Epithelial cell of proximal tubule (primary cell): Measurements from ENCODE around the gene FASTKD1. TPM values are rescaled to one million over a fixed set of nuclear protein-coding genes. Genes with fewer than 3 reads are reported as not detected.
"Not testable (repeated sequence)": the region's sequence is repeated elsewhere in the genome, so short reads cannot be mapped to it uniquely, and the experiment has no call there.

ENCODE experiments used
- DNase-seq: peaks from one replicate; pipeline ENCODE4 v3.0.0-alpha.2; 2011; ENCODE audit warnings: low read depth
- H3K4me3 ChIP-seq: 2 replicates; pipeline ENCODE4 v1.5.1; 2011; ENCODE audit warnings: low read depth, mild to moderate bottlenecking, low read length
- total RNA-seq: library from RNA; depleted of rRNA; stranded (reverse); fragments of >200 nt; gene quantifications from 2 replicates; pipeline ENCODE4 v1.2.3, GENCODE V29; 2015
- TF ChIP-seq, protein P1 (sequence below): conservative IDR thresholded peaks from 2 replicates; pipeline ENCODE4 v1.5.1; 2012; ENCODE audit warnings: low read depth, mild to moderate bottlenecking, low read length

FASTKD1 gene, protein sequence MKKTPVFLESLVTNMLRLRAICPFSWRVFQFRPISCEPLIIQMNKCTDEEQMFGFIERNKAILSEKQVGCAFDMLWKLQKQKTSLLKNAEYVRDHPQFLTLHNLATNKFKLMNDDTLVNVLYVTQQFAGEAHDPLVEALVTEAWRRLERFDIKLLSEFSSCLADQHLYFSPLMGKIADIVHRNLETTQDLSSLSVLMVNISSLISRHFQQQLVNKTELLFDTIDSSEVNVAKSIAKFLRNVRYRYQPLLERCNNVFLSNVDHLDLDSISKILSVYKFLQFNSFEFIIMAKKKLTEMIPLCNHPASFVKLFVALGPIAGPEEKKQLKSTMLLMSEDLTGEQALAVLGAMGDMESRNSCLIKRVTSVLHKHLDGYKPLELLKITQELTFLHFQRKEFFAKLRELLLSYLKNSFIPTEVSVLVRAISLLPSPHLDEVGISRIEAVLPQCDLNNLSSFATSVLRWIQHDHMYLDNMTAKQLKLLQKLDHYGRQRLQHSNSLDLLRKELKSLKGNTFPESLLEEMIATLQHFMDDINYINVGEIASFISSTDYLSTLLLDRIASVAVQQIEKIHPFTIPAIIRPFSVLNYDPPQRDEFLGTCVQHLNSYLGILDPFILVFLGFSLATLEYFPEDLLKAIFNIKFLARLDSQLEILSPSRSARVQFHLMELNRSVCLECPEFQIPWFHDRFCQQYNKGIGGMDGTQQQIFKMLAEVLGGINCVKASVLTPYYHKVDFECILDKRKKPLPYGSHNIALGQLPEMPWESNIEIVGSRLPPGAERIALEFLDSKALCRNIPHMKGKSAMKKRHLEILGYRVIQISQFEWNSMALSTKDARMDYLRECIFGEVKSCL
- total RNA-seq = 15.3 and 18.7 TPM in 2 replicates

DNA sequence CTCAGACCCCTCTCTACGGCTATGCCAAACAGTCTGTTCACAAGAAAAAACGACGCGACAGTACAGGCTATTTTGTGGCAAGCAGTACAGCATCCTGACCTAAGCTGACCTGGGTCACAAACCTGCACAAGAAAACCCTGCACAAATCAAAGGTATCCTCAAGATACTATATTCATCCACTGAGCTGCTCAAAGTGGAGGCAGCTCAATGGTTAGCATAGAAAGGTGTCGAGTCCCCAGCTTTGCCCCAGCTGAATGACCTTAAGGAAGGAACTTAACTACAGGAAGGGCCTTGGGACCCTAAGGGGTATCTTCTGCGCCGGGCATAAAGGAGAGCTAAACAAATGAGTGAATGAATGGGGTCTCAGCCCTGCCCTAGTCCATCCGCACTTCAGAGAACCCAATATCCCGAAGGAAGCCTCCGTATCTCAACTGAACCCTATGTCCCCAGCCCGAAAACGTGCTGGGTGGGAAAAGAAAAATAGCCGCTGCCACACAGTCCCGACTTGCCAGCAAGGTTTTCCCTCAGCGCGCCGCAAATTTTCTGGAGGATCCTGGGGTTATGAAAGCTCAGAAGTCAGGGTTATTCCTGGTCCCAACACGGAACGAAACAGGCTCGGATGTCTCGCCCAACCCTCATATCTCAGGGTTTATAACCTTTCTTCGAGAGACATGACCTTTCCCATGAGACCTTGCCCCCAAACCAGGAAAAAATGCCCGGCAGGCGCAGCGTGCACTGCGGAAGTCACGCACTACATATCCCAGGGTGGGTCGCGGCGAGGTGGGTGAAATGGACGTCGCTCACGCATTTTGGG, at the start of gene FASTKD1:
FASTKD1 (minus strand) TSS at position 706 of the 814 bp plus-strand sequence. CDS start 1,836 bp downstream, outside the sequence.
- TF ChIP-seq, protein P1, sequence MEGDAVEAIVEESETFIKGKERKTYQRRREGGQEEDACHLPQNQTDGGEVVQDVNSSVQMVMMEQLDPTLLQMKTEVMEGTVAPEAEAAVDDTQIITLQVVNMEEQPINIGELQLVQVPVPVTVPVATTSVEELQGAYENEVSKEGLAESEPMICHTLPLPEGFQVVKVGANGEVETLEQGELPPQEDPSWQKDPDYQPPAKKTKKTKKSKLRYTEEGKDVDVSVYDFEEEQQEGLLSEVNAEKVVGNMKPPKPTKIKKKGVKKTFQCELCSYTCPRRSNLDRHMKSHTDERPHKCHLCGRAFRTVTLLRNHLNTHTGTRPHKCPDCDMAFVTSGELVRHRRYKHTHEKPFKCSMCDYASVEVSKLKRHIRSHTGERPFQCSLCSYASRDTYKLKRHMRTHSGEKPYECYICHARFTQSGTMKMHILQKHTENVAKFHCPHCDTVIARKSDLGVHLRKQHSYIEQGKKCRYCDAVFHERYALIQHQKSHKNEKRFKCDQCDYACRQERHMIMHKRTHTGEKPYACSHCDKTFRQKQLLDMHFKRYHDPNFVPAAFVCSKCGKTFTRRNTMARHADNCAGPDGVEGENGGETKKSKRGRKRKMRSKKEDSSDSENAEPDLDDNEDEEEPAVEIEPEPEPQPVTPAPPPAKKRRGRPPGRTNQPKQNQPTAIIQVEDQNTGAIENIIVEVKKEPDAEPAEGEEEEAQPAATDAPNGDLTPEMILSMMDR = no peak
- no peak for DNase-seq
- H3K4me3 ChIP-seq = peak within 1 kb of the TSS; percentile 82

DNA sequence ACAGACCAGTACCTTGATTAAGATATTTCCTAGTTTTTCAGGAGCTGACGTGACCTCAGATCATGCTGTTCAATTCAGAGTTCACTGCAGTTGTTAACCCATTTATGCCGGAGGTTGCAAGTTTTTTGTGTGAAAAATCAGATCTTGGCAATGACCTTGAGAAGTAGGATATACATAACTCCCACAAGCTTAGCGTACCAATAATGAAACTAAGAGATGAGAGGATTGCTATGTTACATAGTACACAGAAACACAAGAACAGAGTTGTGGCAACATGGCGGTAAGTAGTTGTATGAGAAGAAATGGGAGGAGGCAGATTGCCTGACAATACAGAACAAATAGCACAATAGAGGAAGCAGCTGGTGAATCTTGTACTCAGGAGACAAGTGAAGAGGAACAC, 49.6 kb upstream of the FASTKD1 start:
- TF ChIP-seq, protein P1 = no peak
- H3K4me3 ChIP-seq = no peak overlapping the region
- no peak for DNase-seq

DNA sequence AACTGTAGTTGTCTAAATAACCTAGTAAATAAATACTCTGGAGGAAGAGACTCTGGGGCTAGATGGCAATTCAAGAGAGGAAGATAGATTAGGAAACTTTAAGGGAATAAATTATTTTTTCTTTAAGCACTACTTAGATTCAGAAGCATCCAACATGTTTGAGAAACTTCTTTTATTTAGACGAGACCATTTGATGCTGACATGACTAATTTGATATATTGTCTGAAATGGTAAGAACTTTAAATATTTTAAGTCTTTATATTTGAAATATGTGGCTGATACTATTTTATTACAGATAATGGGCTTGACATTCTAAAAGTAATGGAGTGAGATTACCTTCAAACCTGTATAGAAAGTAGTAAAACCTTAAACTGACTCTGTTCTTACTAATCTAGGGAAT, 46.8 kb upstream of the FASTKD1 start:
- no peak overlapping the region for H3K4me3 ChIP-seq
- TF ChIP-seq, protein P1 = no peak
- DNase-seq = no peak

DNA sequence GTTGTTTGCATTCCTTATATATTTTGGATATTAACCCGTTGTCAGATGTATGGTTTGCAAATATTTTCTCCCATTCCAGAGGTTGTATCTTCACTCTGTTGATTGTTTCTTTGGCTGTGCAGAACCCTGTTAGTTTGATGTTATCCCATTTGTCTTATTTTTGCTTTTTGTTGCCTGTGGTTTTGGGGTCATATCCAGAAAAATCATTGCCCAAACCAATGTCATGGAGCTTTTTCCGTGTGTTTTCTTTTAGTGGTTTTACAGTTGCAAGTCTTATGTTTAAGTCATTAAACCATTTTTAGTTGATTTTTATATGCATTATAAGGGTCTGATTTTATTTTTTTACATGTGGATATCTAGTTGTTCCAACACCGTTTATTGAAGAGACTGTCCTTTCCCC, 46.3 kb upstream of the FASTKD1 start:
- no peak for DNase-seq
- H3K4me3 ChIP-seq = no peak overlapping the region
- TF ChIP-seq, protein P1 = no peak

DNA sequence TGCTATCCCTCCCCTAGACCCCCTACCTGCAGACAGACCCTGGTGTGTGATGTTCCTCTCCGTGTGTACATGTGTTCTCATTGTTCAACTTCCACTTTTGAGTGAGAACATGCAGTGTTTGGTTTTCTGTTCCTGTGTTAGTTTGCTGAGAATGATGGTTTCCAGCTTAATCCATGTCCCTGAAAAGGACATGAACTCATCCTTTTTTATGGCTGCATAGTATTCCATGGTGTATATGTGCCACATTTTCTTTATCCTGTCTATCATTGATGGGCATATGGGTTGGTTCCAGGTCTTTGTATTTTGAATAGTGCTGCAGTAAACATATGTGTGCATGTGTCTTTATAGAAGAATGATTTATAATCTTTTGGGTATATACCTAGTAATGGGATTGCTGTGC, 42.3 kb upstream of the FASTKD1 start:
- DNase-seq = not testable (repeated sequence)

DNA sequence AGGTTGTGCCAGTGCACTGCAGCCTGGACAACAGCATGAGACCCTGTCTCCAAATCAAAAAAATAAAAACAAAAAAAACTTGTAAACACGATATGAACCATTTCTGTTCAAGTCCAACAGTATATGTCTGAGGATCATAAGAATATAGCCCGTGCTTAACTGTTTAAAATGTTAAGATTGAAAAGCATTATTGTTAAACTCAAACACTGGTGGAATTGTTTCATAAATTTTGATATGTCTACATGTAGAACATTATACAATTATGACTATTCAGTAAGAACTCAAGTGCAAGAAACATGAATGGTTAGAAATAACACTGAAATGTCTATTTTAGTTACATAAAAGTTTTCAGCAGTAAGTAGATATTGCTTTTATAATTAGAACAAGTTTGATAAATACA, 40.2 kb upstream of the FASTKD1 start:
- TF ChIP-seq, protein P1 = no peak
- DNase-seq = no peak
- H3K4me3 ChIP-seq = no peak overlapping the region

More for the DNA sequence above, 42.3 kb upstream of the FASTKD1 start:
- not testable (repeated sequence) for H3K4me3 ChIP-seq

DNA sequence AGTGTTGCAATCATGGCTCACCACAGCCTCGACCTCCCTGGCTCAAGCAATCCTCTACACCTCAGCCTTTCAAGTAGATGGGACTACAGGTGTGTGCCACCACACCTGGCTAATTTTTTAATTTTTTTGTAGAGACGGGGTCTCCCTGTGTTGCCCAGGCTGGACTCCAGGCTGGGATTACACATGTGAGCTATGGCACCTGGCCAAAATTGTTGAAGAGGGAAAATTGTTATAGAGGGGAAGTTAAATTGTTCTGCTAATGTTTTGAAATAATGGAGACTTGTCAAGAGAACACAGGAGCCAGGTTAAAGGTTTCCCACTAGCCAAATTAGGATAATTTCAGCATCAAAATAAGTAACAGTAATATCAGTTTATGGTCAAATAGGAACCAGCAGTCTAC, 35.6 kb upstream of the FASTKD1 start:
- H3K4me3 ChIP-seq = no peak overlapping the region
- TF ChIP-seq, protein P1 = no peak
- DNase-seq = no peak
